CD4-positive, alpha-beta T cell (primary cell): Measurements from ENCODE around the gene NOP10. TPM values are rescaled to one million over a fixed set of nuclear protein-coding genes. Genes with fewer than 3 reads are reported as not detected.

ENCODE experiments used
- ATAC-seq: fragments of 200-7000 bp; cut with Tn5 transposase; one replicate; pipeline ENCODE4 v1.10.0; 2022; ENCODE audit warnings: mild to moderate bottlenecking; ENCODE audit not compliant: poor library complexity
- CTCF ChIA-PET: fragments of 350-600 bp; sonication (Branson Sonifier 250); formaldehyde crosslinking; loops from one replicate; lab custom pipeline; 2021; ENCODE audit warnings: antibody characterized with exemption, inconsistent platforms; lab: Charles Lee
- POLR2A ChIA-PET: fragments of 350-600 bp; sonication (Branson Sonifier 250); formaldehyde crosslinking; loops from one replicate; lab custom pipeline; 2021; ENCODE audit warnings: antibody characterized with exemption, inconsistent platforms; lab: Charles Lee
- DNase-seq, 14 experiments: peaks; one replicate each; pipeline ENCODE4 v3.0.0-alpha.2; 2013 to 2020; ENCODE audit warnings: mixed read lengths in 2 of 14
- H3K27ac ChIP-seq, 2 donors: one replicate each; pipeline versions ENCODE4 v1.5.1 to v1.7.0; 2013; ENCODE audit warnings: low read length in 2 of 2, low read depth in 1 of 2, mild to moderate bottlenecking in 1 of 2
- H3K27me3 ChIP-seq, 2 experiments: 1 replicate in 1 of 2; 2 replicates in 1 of 2; pipeline versions ENCODE4 v1.6.1 to v1.7.0; 2013; ENCODE audit warnings: low read length in 2 of 2, control low read depth in 1 of 2, mild to moderate bottlenecking in 1 of 2, moderate library complexity in 1 of 2; ENCODE audit not compliant: insufficient read depth in 2 of 2, control insufficient read depth in 1 of 2
- H3K36me3 ChIP-seq: one replicate; pipeline ENCODE4 v1.6.1; 2013; ENCODE audit warnings: low read length, control low read depth; ENCODE audit not compliant: insufficient read depth
- H3K4me1 ChIP-seq: one replicate; pipeline ENCODE4 v1.6.1; 2013; ENCODE audit warnings: low read length, control low read depth; ENCODE audit not compliant: insufficient read depth
- H3K4me3 ChIP-seq: one replicate; pipeline ENCODE4 v1.5.1; 2013; ENCODE audit warnings: mild to moderate bottlenecking, low read length, moderate library complexity
- H3K9me3 ChIP-seq, 2 experiments: 1 replicate in 1 of 2; 2 replicates in 1 of 2; pipeline versions ENCODE4 v1.6.1 to v1.7.0; 2013; ENCODE audit warnings: low read length in 2 of 2, mild to moderate bottlenecking in 2 of 2, control low read depth in 1 of 2, moderate library complexity in 1 of 2; ENCODE audit not compliant: control insufficient read depth in 1 of 2, insufficient read depth in 1 of 2
- H3K27ac Mint-ChIP-seq: one replicate; pipeline ENCODE4 v1.8.0; 2020; ENCODE audit warnings: mixed read lengths
- H3K27me3 Mint-ChIP-seq: one replicate; pipeline ENCODE4 v1.8.0; 2021; ENCODE audit warnings: mixed read lengths
- H3K36me3 Mint-ChIP-seq: one replicate; pipeline ENCODE4 v1.8.0; 2021; ENCODE audit warnings: low read depth, mixed read lengths
- H3K4me1 Mint-ChIP-seq: one replicate; pipeline ENCODE4 v1.8.0; 2021; ENCODE audit warnings: low read depth, mixed read lengths
- H3K4me3 Mint-ChIP-seq: one replicate; pipeline ENCODE4 v1.8.0; 2020; ENCODE audit warnings: mild to moderate bottlenecking, mixed read lengths
- H3K9me3 Mint-ChIP-seq: one replicate; pipeline ENCODE4 v1.8.0; 2020; ENCODE audit warnings: mixed read lengths
- CTCF ChIP-seq: fragments of 200-600 bp; IDR thresholded peaks from one replicate; pipeline ENCODE4 v1.8.0; 2022; ENCODE audit warnings: antibody characterized with exemption, mild to moderate bottlenecking
- intact Hi-C, 2 experiments: fragments of 100-400 bp; cut with DNase I in 1 of 2; cut with micrococcal nuclease in 1 of 2; formaldehyde crosslinking; loops; one replicate each; pipeline versions ENCODE4 v1.15.1 to v1.9.0; 2023 to 2025; cut with DNase I, micrococcal nuclease
- total RNA-seq, 174 experiments: library from RNA in 2 of 174; stranded (reverse) in 2 of 174; gene quantifications; one replicate each; pipeline ENCODE4 v1.2.3 and lab custom pipeline; 2021 to 2026

The NOP10 gene
- total RNA-seq, 2 experiments from 2014 or later: 44.4 to 44.8 TPM

GRCh38 chr15:34339946-34340345 lies 3.0 kb downstream of the NOP10 start:
- TF ChIP-seq CTCF: no peak
- peaks cover 26% of the 10 kb centered on the region for H3K36me3 Mint-ChIP-seq
- no peaks in the 10 kb centered on the region for H3K27me3 ChIP-seq
- no peak overlapping the region for H3K27ac ChIP-seq
- intact Hi-C loops: loop anchor here (5.0 kb wide), 5 partner anchors 113 to 647 kb away; partner anchors contain the start of genes EMC4 (in 1 of the 2), EMC7 (in 1 of the 2), PGBD4 (in 1 of the 2) and ZNF770 (in 1 of the 2)
- H3K9me3 Mint-ChIP-seq: no peaks in the 10 kb centered on the region
- H3K27me3 Mint-ChIP-seq: no peaks in the 10 kb centered on the region
- H3K4me3 Mint-ChIP-seq: peak overlapping the region; percentile 88
- no peaks in the 10 kb centered on the region for H3K9me3 ChIP-seq
- peaks cover 41% of the 10 kb centered on the region for H3K4me1 Mint-ChIP-seq
- no peak overlapping the region for H3K4me3 ChIP-seq
- ChIA-PET CTCF (interaction anchor here (5.5 kb wide), 1 partner anchor 28 kb away, joined by 37 read pairs; the partner anchor contains the start of gene LPCAT4), POLR2A (interaction anchor here (5.3 kb wide), 2 partner anchors 13 to 27 kb away, joined by 72 to 127 read pairs; partner anchors contain the start of gene LPCAT4)
- no peak for DNase-seq
- peak overlapping the region; percentile 66 for H3K27ac Mint-ChIP-seq
- no peak for ATAC-seq
- H3K4me1 ChIP-seq: peaks cover 41% of the 10 kb centered on the region
- H3K36me3 ChIP-seq: peaks cover 17% of the 10 kb centered on the region

GRCh38 chr15:34338347-34338746 lies 4.6 kb downstream of the NOP10 start:
- DNase-seq: no peak

More at GRCh38 chr15:34338347-34338746, 4.6 kb downstream of the NOP10 start:
- Mint-ChIP-seq H3K4me3 (peak overlapping the region; percentile 17), H3K36me3 (peaks cover 31% of the 10 kb centered on the region), H3K27ac (peak overlapping the region; percentile 98), H3K4me1 (peaks cover 57% of the 10 kb centered on the region), H3K27me3 (no peaks in the 10 kb centered on the region), H3K9me3 (no peaks in the 10 kb centered on the region)
- Histone ChIP-seq H3K4me3 (peak overlapping the region; percentile 98), H3K4me1 (peaks cover 48% of the 10 kb centered on the region), H3K27me3 (no peaks in the 10 kb centered on the region), H3K36me3 (peaks cover 17% of the 10 kb centered on the region), H3K9me3 (no peaks in the 10 kb centered on the region), H3K27ac (peak overlapping the region; percentile 40 to 96)
- no peak for ATAC-seq
- TF ChIP-seq CTCF: no peak
- intact Hi-C loops: loop anchor here (5.0 kb wide), 2 partner anchors 111 to 236 kb away; partner anchors contain the start of genes EMC4 (in 1 of the 2), EMC7 (in 1 of the 2) and PGBD4 (in 1 of the 2)
- POLR2A ChIA-PET: interaction anchor here (0.6 to 5.3 kb wide), 19 partner anchors 11 to 650 kb away, joined by 3 to 127 read pairs (median 5); partner anchors contain the start of genes EMC7, GOLGA8A, GOLGA8B and KATNBL1
- CTCF ChIA-PET: interaction anchor here (5.5 kb wide), 1 partner anchor 29 kb away, joined by 37 read pairs; the partner anchor contains the start of gene LPCAT4
